NCI-H1417 treated with DMSO at 0.1 percent for 48 hours (cell line): ENCODE measurements around the gene PCTP.

ENCODE experiments used
- DNase-seq: peaks from one replicate; lab custom pipeline; 2025; lab: John Stamatoyannopoulos, UW

The PCTP gene

GRCh38 chr17:55806745-55807495 is 56.1 kb downstream of the PCTP start:
- no peak for DNase-seq

- DNase-seq = no peak
Measured at GRCh38 chr17:55811536-55811935, 60.7 kb downstream of the PCTP start.

- DNase-seq = no peak
Measured at GRCh38 chr17:55812323-55812722, 61.5 kb downstream of the PCTP start.

GRCh38 chr17:55813944-55814343 is 63.1 kb downstream of the PCTP start:
- no peak for DNase-seq

- no peak for DNase-seq
Measured at GRCh38 chr17:55814377-55814776, 63.5 kb downstream of the PCTP start.

- no peak for DNase-seq
Measured at GRCh38 chr17:55816532-55817396, 65.9 kb downstream of the PCTP start.

- DNase-seq = no peak
Measured at GRCh38 chr17:55817397-55817709, 66.5 kb downstream of the PCTP start.

GRCh38 chr17:55818026-55818425 is 67.2 kb downstream of the PCTP start:
- no peak for DNase-seq

GRCh38 chr17:55818451-55819375 is 67.9 kb downstream of the PCTP start:
- DNase-seq = no peak

GRCh38 chr17:55820675-55821074 is 69.8 kb downstream of the PCTP start:
- no peak for DNase-seq

GRCh38 chr17:55822028-55822427 is 71.2 kb downstream of the PCTP start:
- no peak for DNase-seq

GRCh38 chr17:55825213-55825612 is 74.4 kb downstream of the PCTP start:
- DNase-seq = no peak
